Posterior vena cava (tissue), 2 donors: ENCODE results near the gene KIF23. TPM values are rescaled to one million over a fixed set of nuclear protein-coding genes. Genes with fewer than 3 reads are reported as not detected.

Experiments used
- total RNA-seq, 2 donors: library from RNA; stranded (reverse); fragmentation: NEBNext Ultra II Directional; extraction: Animal tissue kit (Norgen Biotek cat#: 25700); gene quantifications; one replicate each; pipeline ENCODE4 v1.2.1, GENCODE V29; 2021
- donor health status: DM: yes; HTN: yes; CAD: no.
- donor health status: DM: yes; HTN: yes; CAD: no.

Gene KIF23
- total RNA-seq, 2 donors from 2014 or later, result 3.3 to 4.7 TPM

Other genes with a start within 250 kb of the KIF23 start
- 1 to 10 TPM in 1 of 2 donors, under 1 TPM in 1; 0.29 to 1.2 TPM for gene PAQR5, start 115.4 kb upstream of the KIF23 start, total RNA-seq
- gene RPLP1, start 38.5 kb downstream of the KIF23 start, total RNA-seq, result 1,000 to 10,000 TPM; 1,397 to 1,408 TPM